ENCODE data around the gene MIGA2.

GRCh38 chr9:129012893-129013448 lies 23.5 kb upstream of the MIGA2 start:
- TF ChIP-seq CTCF (conservative IDR thresholded peaks at IDR 0.05 in 1 of 2, IDR thresholded peaks at IDR 0.05 in 1 of 2; ENCODE audit: extremely low read depth in 1 of 2, insufficient read depth in 1 of 2, low read depth in 1 of 2, low read length in 2 of 2) (no peak), EZH2 (IDR thresholded peaks at IDR 0.05; ENCODE audit: borderline replicate concordance, low read length) (no peak)

Measured in mammary epithelial cell (primary cell).